Measurements from ENCODE around the gene GPC6.

The GPC6 gene

DNA sequence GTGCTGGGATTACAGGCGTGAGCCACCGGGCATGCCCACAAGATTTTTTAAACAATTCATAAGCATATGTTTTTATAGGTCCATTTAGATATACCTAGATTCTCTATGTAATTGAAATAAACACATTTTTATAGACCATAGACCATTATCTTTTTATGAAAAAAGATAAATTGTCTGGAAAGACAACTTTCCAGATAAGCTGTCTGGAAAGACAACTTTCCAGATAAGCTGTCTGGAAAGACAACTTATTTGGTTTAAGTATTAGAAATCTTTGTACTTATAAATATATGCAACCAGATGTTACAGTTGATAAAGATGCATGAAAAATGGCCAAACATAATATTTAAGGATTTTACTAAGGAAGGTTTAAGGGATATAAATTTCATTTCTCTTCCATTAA, 538.5 kb downstream of the GPC6 start:
- Histone ChIP-seq H3K9me3 (peaks cover 3% of the 10 kb centered on the region; the same call in 1 of the 2 replicates), H3K4me1 (no peaks in the 10 kb centered on the region), H3K27me3 (ENCODE audit: low read depth) (no peaks in the 10 kb centered on the region), H3K36me3 (replicated peaks) (no peaks in the 10 kb centered on the region), H3K4me3 (no peak overlapping the region)
- in situ Hi-C loops (cut with MboI; ENCODE audit: low sequenced_read_pairs), result no loop called here
- DNase-seq (ENCODE audit: low spot score in 2 of 2), result no peak

GRCh38 chr13:93765811-93766210, 539.2 kb downstream of the GPC6 start:
- H3K4me1 ChIP-seq, result no peaks in the 10 kb centered on the region
- H3K9me3 ChIP-seq, result peaks cover 3% of the 10 kb centered on the region; the same call in 1 of the 2 replicates
- H3K4me3 ChIP-seq, result no peak overlapping the region
- in situ Hi-C loops (cut with MboI; ENCODE audit: low sequenced_read_pairs), result no loop called here
- no peak for DNase-seq (ENCODE audit: low spot score in 2 of 2)
- no peaks in the 10 kb centered on the region for H3K27me3 ChIP-seq (ENCODE audit: low read depth)
- no peaks in the 10 kb centered on the region for H3K36me3 ChIP-seq (replicated peaks)

DNA sequence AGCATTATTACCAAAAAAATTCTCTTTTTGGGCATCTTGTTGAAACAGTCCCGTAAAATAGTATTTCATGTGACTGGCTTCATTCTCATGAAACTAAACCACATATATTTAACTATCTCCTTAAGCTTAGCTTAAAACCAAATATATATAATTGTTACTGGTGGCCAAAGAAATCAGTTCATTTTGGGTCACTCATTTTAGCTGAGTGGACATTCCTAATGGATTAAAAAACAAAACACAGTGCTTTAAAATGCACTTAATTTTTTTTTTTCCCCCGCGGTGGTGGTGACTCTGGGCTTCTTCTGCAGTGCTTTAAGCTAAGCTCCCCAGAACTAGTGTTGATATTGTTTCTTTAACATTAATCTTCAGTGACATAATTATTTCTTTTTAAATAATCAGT, 540.1 kb downstream of the GPC6 start:
- Histone ChIP-seq H3K36me3 (replicated peaks) (no peaks in the 10 kb centered on the region), H3K4me3 (no peak overlapping the region), H3K27me3 (ENCODE audit: low read depth) (no peaks in the 10 kb centered on the region), H3K4me1 (peaks cover 5% of the 10 kb centered on the region; the same call in 1 of the 2 replicates), H3K9me3 (peaks cover 3% of the 10 kb centered on the region; the same call in 1 of the 2 replicates)
- in situ Hi-C loops (cut with MboI; ENCODE audit: low sequenced_read_pairs), result no loop called here
- DNase-seq (ENCODE audit: low spot score in 2 of 2), result no peak

- H3K9me3 ChIP-seq, result peaks cover 3% of the 10 kb centered on the region; the same call in 1 of the 2 replicates
- in situ Hi-C loops (cut with MboI; ENCODE audit: low sequenced_read_pairs), result no loop called here
- H3K4me1 ChIP-seq, result peaks cover 5% of the 10 kb centered on the region; the same call in 1 of the 2 replicates
- no peak overlapping the region for H3K4me3 ChIP-seq
- no peaks in the 10 kb centered on the region for H3K27me3 ChIP-seq (ENCODE audit: low read depth)
- no peak for DNase-seq (ENCODE audit: low spot score in 2 of 2)
- H3K36me3 ChIP-seq (replicated peaks), result no peaks in the 10 kb centered on the region
Measured at GRCh38 chr13:93767180-93767916, 540.7 kb downstream of the GPC6 start.

DNA sequence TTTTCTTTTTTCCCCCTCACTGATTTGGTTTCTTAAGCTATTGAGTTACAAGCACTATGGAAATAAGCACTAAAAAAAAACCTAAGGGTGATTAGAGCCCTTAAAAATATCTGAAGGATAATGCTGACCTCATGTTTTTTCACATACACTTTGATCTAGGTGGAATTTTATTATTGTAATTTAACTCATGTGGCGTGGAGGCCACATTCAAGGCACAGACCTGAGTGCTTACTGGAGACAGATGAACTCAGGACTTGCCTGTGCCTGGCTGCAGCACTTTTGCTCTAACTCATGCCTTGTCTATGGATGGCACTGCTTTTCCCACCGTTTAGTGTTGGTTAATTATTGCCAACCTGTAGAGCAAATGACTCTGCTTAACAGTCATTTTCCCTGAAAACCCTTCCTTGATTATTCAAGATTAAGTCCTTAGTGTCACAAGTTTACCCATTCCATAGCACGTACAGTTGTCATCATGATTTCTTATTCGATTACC, 541.4 kb downstream of the GPC6 start:
- DNase-seq (ENCODE audit: low spot score in 2 of 2), result no peak
- in situ Hi-C loops (cut with MboI; ENCODE audit: low sequenced_read_pairs), result no loop called here
- peaks cover 5% of the 10 kb centered on the region; the same call in 1 of the 2 replicates for H3K4me1 ChIP-seq
- no peaks in the 10 kb centered on the region for H3K36me3 ChIP-seq (replicated peaks)
- no peaks in the 10 kb centered on the region for H3K27me3 ChIP-seq (ENCODE audit: low read depth)
- H3K9me3 ChIP-seq, result peaks cover 3% of the 10 kb centered on the region; the same call in 1 of the 2 replicates
- H3K4me3 ChIP-seq, result no peak overlapping the region

- in situ Hi-C loops (cut with MboI; ENCODE audit: low sequenced_read_pairs), result no loop called here
- no peak overlapping the region for H3K4me3 ChIP-seq
- DNase-seq (ENCODE audit: low spot score in 2 of 2), result no peak
Measured at GRCh38 chr13:93769101-93769500, 542.5 kb downstream of the GPC6 start.

DNA sequence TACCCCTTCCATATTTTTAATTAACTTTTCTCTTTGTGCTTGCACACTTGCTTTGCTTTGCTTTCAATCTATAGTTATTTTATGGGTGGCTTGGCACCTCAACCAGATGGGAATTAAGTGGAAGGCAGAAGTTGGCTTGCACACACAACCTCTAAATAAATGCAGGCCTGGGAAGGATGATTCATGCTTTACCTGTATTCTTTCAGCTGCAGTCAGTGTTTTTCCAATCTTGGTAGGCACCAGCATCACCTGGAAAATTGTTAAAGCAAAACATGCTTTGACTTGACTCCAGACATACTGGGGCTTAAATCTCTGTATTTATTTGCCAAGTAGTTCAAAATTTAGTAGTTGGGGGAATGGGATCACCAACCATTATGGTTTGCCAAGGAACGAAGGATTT, 543.0 kb downstream of the GPC6 start:
- Histone ChIP-seq H3K4me3 (no peak overlapping the region), H3K27me3 (ENCODE audit: low read depth) (no peaks in the 10 kb centered on the region), H3K4me1 (peaks cover 5% of the 10 kb centered on the region; the same call in 1 of the 2 replicates), H3K36me3 (replicated peaks) (no peaks in the 10 kb centered on the region), H3K9me3 (no peaks in the 10 kb centered on the region; the same call in 1 of the 2 replicates)
- DNase-seq (ENCODE audit: low spot score in 2 of 2), result no peak
- in situ Hi-C loops (cut with MboI; ENCODE audit: low sequenced_read_pairs), result no loop called here

More at GRCh38 chr13:93769101-93769500, 542.5 kb downstream of the GPC6 start:
- no peaks in the 10 kb centered on the region for H3K36me3 ChIP-seq (replicated peaks)
- no peaks in the 10 kb centered on the region for H3K27me3 ChIP-seq (ENCODE audit: low read depth)
- peaks cover 3% of the 10 kb centered on the region; the same call in 1 of the 2 replicates for H3K9me3 ChIP-seq
- H3K4me1 ChIP-seq, result peaks cover 5% of the 10 kb centered on the region; the same call in 1 of the 2 replicates

DNA sequence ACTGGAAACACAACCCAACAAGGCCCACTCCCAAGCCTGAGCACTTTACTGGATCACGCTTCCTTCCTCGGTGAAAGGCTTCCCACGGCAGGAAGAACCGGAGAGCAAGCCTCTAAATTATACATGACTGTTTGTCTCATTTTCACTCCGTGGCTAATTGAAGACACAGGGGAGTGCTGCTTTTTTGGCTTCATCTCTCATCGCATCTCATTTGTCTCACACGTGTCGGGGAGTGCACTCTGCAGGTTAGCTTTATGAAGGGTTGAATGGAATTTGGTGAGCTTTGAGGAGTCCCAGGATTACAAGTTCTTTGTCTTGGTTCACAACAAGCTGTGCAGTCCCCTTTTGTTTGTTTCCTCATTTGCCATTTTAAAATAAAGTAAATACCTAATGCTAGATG, 544.6 kb downstream of the GPC6 start:
- H3K9me3 ChIP-seq, result no peaks in the 10 kb centered on the region
- in situ Hi-C loops (cut with MboI; ENCODE audit: low sequenced_read_pairs), result no loop called here

GRCh38 chr13:93771782-93772181, 545.2 kb downstream of the GPC6 start:
- in situ Hi-C loops (cut with MboI; ENCODE audit: low sequenced_read_pairs), result no loop called here
- H3K36me3 ChIP-seq (replicated peaks), result no peaks in the 10 kb centered on the region
- no peaks in the 10 kb centered on the region for H3K9me3 ChIP-seq
- peaks cover 7% of the 10 kb centered on the region; the same call in 1 of the 2 replicates for H3K4me1 ChIP-seq
- no peaks in the 10 kb centered on the region for H3K27me3 ChIP-seq (ENCODE audit: low read depth)
- H3K4me3 ChIP-seq, result no peak overlapping the region
- no peak for DNase-seq (ENCODE audit: low spot score in 2 of 2)

More for the DNA sequence above, 544.6 kb downstream of the GPC6 start:
- no peaks in the 10 kb centered on the region for H3K27me3 ChIP-seq (ENCODE audit: low read depth)
- DNase-seq (ENCODE audit: low spot score in 2 of 2), result no peak
- peaks cover 7% of the 10 kb centered on the region; the same call in 1 of the 2 replicates for H3K4me1 ChIP-seq
- no peak overlapping the region for H3K4me3 ChIP-seq
- H3K36me3 ChIP-seq (replicated peaks), result no peaks in the 10 kb centered on the region

- peaks cover 11% of the 10 kb centered on the region for H3K4me1 ChIP-seq
- H3K4me3 ChIP-seq, result no peak overlapping the region
- no peak for DNase-seq (ENCODE audit: low spot score in 2 of 2)
- H3K9me3 ChIP-seq, result no peaks in the 10 kb centered on the region
- H3K27me3 ChIP-seq (ENCODE audit: low read depth), result no peaks in the 10 kb centered on the region
- in situ Hi-C loops (cut with MboI; ENCODE audit: low sequenced_read_pairs), result no loop called here
- no peaks in the 10 kb centered on the region for H3K36me3 ChIP-seq (replicated peaks)
Measured at GRCh38 chr13:93774506-93774905, 547.9 kb downstream of the GPC6 start.

- DNase-seq (ENCODE audit: low spot score in 2 of 2), result no peak
- Histone ChIP-seq H3K4me3 (no peak overlapping the region), H3K4me1 (peaks cover 11% of the 10 kb centered on the region), H3K36me3 (replicated peaks) (no peaks in the 10 kb centered on the region), H3K27me3 (ENCODE audit: low read depth) (no peaks in the 10 kb centered on the region), H3K9me3 (no peaks in the 10 kb centered on the region)
- in situ Hi-C loops (cut with MboI; ENCODE audit: low sequenced_read_pairs), result no loop called here
Measured at GRCh38 chr13:93775027-93775426, 548.4 kb downstream of the GPC6 start.

GRCh38 chr13:93775507-93776108, 549.0 kb downstream of the GPC6 start:
- Histone ChIP-seq H3K36me3 (replicated peaks) (no peaks in the 10 kb centered on the region), H3K9me3 (no peaks in the 10 kb centered on the region), H3K4me1 (peaks cover 11% of the 10 kb centered on the region), H3K4me3 (no peak overlapping the region), H3K27me3 (ENCODE audit: low read depth) (no peaks in the 10 kb centered on the region)
- in situ Hi-C loops (cut with MboI; ENCODE audit: low sequenced_read_pairs), result no loop called here
- DNase-seq (ENCODE audit: low spot score in 2 of 2), result no peak

DNA sequence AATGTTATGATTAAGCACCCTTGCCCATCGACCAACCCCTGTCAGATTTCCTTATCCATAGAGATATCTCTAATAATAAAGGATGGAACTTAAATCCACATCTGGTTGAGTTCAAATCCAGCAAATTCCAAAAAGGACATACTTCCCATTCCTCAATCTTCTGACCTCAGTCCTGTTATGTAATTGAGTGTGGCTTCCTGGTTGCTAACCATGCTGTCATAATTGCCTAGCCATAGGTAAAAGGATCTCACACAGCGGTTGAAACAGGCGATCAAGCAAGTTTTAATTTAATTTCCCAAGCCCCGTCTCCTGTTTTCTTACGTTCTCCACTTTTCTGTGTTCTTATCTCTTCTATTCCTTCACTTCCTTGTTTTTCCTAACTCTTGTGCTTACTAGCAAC, 550.3 kb downstream of the GPC6 start:
- Histone ChIP-seq H3K9me3 (no peaks in the 10 kb centered on the region), H3K36me3 (replicated peaks) (no peaks in the 10 kb centered on the region), H3K27me3 (ENCODE audit: low read depth) (no peaks in the 10 kb centered on the region), H3K4me1 (peaks cover 6% of the 10 kb centered on the region), H3K4me3 (no peak overlapping the region)
- DNase-seq (ENCODE audit: low spot score in 2 of 2), result no peak
- in situ Hi-C loops (cut with MboI; ENCODE audit: low sequenced_read_pairs), result no loop called here

- no peaks in the 10 kb centered on the region for H3K27me3 ChIP-seq (ENCODE audit: low read depth)
- peaks cover 6% of the 10 kb centered on the region for H3K4me1 ChIP-seq
- no peak for DNase-seq (ENCODE audit: low spot score in 2 of 2)
- no peaks in the 10 kb centered on the region for H3K36me3 ChIP-seq (replicated peaks)
- H3K4me3 ChIP-seq, result no peak overlapping the region
- in situ Hi-C loops (cut with MboI; ENCODE audit: low sequenced_read_pairs), result no loop called here
- no peaks in the 10 kb centered on the region for H3K9me3 ChIP-seq
Measured at GRCh38 chr13:93777504-93777903, 550.9 kb downstream of the GPC6 start.

Measured in HAP-1 (cell line).